DMS153 (cell line): ENCODE data around the gene ADAMTS2.

Experiments
- DNase-seq: peaks from one replicate; lab custom pipeline; 2025; lab: John Stamatoyannopoulos, UW

ADAMTS2 gene

DNA sequence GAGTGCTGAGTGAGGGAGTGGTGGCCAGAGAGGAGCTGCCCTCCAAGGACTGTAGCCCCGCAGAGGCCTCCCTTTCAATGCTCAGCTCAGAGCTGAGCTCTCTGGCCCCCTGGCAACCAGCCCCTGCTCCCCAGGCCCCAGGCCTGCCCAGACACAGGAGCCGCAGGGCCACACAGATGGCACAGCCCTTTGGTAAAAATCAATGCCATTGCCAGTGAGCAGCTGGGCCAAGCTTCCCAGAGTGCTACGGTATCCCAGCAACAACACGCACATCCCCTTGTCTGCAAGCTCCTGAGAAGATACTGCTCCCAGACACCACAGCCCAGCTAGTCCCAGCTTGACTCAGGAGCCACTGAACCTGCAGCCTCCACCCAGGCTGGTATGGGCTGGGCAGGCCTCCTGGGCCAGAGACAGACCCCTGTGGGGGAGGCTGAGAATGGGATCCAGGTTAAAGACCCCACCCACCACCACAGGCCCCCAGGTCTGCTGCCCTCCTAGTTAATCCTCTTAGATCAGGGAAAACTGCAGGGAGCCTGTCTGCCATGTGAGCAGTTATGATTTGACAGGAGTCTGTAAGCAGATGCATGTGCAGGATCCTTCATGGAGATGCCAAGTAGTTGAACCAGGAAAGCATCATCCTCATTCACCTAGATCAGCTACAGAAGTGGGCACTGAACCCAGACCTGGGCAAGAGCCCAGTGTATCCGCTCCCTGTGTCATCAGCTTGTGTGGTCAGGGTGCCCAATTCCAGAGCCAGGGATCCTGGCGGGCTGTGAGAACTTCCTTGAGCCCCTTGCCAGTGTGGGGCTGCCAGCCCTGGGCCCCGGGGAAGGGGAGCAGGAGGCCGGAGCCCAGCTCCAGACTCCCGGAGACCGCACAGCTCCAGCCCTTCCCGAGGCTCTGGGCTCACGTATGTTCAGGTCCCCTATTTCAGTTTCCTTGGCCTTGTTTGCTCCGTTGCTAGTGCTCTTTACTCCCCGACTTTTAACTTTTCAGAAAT is 26.7 kb upstream of the ADAMTS2 start:
- DNase-seq: no peak

DNA sequence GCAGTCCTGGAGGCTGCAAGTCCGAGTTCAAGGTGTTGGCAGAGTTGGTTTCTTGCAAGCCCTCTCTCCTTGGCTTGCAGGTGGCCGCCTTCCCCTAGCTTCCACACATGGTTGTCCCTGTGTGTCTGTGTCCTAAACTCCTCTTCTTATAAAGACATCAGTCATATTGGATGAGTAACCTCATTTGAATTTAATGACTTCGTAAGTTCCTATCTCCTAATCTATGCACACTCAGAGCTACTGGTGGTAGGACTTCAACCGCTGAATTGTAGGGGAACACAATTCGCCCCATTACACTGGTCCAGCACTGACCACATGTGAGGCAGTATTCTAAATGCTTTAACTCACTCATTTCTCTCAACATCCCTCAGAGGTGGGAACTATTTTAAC is 25.9 kb upstream of the ADAMTS2 start:
- no peak for DNase-seq

DNA sequence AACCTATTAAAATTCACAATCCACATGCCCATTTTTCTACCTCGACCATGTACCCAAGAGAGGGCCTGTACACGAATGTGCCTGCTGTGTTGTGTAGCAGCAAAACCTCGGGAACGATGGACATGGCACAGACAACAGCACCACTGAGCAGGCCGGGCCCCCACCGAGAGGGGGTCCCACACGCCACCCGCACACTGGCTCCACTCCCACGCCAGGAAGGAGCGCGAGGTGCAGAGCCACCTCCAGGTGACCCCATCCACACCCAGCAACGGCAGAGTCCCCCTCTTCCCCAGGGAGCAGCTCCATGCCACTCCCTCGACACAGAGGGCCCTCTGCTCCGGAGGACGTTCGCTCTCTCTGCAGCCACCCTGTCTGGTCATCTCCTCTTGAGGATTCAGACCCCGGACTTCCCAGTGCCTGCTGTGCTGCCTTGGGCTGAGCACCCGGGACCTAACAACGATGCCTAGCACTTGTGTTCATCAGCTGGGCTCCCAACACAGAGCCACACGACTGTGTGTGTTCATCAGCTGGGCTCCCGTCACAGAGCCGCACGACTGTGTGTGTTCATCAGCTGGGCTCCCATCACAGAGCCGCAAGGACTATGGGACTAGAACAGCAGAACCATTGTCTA is 25.3 kb upstream of the ADAMTS2 start:
- DNase-seq: no peak

DNA sequence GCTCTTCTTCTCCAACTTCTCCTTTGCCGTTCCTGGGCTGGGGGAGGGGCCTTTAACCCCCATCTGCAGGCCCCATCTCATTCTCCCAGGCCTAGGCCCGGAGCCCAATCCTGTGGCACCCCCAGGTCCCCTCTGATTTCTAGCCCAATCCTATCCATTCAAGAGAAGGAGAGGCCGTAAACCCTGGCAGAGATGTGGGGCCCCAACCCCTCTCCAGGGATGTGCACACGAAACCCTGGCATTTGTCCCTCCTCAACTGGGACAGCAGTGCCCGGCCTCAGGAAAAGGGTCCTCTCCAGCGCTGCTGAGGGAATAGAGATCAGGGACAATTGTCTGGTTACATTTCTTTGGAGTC is 24.2 kb upstream of the ADAMTS2 start:
- no peak for DNase-seq

DNA sequence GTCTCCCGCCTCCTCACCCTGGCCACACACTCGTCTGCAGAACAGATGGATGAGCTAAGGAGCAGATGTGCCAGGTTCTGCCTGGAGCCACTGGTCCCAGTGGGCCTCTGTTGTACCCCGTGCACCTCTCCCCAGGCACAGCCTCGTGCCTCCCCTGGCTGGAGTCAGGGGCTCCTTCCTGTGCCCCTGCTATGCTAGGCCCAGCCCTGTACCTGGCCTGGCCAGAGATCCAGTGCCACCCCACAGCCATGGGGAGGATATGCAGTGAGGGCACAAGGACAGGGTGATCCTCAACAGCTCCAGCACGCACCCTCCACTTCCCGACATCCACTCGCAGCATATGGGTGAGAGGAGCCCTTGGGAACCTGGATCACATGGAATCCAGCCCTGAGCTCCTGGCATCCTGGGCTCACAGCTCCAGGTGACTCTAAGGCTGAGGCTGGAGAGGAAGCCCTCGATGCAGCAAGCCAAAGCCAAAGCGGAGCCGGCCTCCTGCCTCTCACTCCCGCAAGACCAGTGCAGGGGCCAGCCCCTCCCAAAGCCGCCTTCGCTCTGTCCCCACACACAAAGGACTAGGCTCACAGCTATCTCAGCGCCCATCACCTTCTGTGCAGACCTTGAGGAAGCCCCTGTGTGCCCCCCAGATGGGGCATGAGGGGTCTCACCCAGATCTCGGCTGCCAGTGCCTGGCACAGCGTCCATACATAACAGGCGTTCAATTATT is 23.7 kb upstream of the ADAMTS2 start:
- DNase-seq: no peak

DNA sequence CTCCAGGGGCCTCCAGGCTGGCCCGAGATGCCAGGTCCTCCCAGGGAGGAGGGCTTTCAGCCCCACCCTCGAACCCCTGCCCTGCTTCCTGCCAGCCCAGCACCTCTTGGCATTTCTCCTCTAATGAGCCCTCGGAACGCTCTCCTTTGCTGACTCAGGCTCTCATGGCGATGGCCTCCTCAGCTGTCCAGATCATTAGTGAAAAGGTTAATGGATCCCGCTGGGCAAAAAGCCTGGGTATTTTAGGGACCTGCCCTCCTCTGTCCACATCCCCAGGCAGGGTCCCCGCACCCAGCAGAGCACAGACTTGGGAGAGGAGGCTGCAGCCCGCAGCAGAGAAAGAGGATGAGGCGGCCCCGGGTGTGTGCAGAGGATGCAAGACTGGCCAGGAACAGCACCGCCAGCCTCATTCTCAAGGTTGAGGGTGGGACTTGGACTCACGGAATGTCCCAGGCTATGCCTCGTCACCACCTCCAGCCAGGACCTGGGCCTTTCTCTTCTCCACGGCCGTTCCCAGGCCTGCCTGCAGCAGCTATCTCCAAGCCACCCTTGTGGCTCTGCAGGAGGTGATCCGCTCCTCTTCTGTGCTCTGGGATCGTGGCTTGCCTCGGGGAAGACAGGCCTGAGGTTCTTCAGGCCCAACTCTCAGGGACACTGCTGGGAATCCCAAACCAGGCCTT is 23.0 kb upstream of the ADAMTS2 start:
- no peak for DNase-seq

DNA sequence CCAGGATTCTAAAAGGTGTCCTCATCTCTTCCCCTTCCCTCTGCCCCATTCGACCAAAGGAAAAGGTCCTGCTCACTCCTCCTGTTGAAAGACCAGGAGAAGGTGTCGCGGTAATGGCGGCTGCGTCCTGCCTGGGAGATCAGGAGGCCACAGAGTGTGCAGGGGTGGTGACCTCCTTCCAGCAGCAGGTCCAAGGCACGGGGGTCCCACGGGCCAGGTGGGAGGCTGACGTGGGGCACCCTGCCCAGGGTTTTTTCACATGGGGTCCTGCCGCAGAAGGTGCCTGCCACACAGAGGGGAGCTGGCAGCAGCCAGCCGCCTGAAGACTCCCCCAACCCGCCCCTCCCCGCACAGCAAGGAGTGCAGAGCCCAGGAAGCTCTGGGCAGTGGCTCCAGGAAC is 22.2 kb upstream of the ADAMTS2 start:
- DNase-seq: no peak

DNA sequence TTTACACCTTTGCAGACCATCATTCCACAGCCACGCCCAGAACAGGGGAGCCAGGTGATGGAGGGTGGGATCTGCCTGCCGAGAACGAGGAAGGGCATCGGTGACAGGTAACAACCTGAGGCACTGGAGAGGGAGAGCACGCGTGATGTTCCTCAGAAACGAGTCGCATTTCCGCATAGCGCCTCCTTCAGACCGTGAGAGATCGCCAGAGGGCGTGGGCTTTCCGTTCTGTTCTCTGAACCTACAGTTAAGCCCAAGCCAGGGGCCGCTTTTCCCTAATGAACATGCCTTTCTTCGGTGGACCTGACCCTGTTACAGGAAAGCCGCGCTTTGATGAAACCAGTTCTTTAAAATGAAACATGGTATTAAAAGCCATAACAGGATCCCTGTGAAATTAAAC is 17.1 kb upstream of the ADAMTS2 start:
- no peak for DNase-seq

DNA sequence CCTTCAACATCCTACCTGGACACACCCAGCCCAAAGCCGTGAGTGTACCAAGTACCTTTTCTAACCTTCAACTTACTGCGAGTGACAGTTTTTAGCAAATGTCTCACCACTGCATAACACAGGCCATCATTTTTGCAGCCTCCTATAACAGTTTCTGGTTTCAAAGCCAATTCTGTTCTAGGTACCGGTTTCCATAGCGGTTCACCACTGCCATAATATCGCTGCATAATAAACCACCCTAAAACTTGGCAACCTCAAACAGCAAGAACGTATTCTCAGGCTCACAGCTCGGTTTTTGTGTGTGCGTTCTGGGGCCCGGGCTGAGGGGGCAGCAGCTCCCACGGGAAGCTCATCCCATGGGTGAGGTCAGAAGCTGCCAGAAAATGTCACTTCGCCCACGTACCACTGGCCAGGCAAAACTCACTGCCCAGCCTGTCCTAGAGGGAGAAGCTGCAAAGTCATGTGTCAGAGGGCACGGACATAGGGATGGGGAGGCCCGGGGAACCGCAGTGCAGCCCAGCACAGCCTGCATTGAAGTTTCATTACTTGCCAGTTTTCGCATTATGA is 15.9 kb upstream of the ADAMTS2 start:
- DNase-seq: no peak

DNA sequence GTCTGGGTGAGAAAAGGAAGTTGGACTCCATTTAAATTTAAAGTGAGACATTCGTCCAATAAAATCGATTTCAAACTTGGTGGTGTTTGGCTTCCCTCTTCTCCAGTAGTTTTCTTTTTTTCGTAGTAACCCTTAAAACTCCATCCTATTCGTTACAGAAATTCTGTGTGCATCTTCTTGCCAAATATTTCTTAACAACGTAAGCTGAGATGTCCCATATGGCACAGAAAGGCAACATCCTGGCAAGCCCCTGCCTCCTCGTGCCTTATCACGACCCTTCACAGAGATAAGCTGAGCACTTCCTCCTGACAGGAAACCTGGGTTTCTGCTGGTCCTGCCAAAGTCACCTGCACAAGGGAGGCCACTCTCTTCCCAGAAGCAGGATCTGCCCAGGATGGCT is 11.8 kb upstream of the ADAMTS2 start:
- DNase-seq: no peak

DNA sequence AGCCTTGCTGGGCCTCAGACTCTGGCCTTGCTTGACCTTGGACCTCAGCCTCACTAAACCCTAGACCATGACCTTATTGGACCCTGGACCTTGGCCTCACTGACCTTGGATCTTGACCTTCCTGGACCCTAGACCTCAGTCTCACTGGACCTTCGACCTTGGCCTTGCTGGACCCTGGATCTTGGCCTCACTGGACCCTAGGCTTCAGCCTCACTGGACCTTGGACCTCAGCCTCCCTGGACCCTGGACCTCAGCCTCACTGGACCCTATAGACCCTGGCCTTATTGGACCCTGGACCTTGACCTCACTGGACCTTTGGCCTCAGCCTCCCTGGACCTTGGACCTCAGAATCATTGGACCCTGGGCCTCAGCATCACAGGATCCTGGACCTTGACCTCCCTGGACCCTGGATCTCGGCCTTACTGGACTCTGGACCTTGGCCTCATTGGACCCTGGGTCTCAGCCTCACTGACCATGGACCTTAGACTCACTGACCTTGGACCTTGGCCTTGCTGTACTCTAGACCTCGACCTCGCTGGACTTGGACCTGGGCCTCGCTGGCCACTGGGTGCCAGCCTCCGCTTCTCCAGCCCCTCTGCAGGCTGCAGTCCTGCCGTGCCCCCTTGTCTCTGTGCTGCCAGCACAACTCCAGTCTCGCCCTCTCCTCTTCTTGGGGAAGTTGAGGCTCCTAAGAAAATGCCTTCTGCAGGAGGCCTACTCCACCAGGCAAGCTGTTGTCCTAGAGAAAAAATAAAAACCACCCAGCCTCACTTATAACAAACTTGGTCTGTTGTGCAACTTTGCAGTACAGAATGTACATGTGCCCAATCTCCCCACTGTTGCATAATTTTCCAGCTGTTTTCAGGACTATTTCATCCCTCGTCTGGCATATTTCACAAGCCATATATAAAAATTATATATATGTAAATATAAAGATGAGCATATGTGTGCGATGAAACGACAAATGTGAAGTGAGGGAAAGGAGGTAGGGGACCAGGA is 11.0 kb upstream of the ADAMTS2 start:
- no peak for DNase-seq

DNA sequence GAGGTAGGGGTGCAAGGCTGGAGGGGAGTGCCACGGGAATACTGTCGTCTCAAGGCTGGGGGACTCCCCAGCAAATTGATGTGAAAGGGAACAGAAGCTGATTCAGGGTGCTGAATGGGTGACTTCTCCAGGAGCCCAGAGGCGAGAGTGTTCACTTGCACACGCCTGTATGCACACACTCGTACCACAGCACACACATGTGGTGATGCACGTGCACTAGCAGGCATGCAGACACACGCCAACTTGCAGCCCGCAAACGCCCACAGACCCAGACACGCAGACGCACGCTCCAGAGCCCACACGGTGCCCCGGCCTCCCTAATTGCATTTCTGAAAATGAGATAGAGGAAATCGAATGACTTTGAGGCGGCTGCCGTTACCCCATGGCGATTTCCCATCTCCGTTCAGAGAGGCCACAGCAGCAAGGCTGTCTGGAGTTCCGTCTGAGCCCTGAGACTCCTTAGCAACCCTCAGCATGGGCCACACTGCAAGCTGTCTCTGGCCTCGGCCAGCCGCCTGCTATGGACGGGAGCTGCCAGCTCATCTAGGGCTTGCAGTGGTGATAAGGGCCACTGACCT is 9.1 kb upstream of the ADAMTS2 start:
- DNase-seq: no peak

DNA sequence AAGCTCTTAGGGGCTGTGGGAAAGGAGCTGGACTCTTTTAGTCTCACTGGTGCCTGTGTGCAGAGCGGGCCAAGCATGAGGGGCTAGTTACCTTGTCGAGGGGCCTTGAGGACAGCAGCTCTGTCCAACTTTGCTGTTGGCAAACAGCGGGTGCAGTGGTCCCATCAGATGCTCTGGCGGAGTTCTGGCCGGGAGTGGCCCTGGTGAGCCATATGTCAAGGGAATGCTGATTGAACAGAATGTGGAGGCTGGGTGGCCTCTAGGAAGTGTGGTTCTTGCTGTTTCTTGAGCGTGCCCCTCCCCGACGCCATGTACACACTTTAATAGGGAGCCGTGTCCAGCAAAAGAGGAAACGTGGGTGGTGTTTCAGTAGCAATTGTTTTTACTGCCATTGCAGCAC is 3.6 kb upstream of the ADAMTS2 start:
- no peak for DNase-seq

DNA sequence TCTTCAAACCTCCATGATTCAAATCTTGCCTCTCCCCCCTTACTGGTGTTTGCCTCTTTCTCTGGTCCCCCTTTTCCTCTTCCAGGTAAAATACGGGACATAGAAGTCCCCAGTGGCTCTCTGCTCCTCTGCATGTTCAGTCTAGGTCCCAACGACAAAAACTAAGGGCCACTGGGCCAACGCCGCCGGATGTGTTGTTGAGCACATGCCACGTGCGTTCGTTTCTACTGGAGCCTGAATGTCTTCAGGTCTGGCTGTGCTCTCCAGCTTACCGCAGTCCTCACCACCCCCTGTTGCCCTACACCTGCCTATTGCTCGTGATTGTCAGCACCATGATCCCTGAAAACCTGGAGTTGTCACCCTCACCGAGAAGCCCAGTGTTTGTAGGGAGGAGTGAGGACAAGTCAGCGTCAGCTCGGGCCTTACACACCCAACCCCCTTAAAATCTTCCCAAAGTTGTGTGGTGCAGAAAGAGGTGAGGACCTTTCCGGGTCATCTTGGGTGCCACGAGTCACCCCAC is 2.8 kb upstream of the ADAMTS2 start:
- DNase-seq: no peak

DNA sequence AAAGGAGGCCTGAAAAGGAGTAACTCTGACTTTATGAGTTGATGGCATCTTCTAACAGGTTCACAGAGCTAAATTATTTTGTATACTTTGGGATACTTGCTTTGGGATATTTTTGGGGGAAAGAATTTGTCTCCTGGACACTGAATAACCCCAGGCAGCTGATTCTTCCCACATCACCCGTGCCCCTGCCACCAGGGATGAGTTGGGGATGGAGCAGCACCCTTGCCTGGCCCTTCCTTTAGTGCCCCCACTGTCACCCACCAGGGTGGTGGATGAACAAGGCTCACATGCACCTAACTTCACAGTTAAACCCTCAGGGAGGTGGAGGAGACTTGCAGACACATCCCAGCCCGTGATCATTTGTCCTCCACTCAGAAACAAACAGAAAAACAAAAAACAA is 2.3 kb upstream of the ADAMTS2 start:
- no peak for DNase-seq

DNA sequence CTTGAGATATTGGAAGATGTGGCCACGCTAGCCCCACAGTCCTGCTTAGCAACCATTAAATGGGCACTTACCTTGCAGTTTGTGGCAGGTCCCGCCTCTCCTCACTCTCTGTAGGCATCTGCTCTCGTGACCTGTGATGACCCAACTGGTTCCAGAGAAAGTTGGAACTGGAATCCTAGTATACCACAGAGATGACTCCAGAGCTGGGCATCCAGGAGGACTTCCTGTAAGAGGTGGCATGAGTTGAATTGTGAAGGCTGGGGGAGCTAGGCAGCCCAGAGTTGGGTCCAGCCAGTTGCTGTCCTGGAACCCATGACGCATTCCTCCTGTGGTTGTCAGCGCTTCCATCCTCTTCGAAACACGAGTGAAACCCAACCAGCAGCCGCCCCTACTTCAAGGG is 1.6 kb upstream of the ADAMTS2 start:
- no peak for DNase-seq

DNA sequence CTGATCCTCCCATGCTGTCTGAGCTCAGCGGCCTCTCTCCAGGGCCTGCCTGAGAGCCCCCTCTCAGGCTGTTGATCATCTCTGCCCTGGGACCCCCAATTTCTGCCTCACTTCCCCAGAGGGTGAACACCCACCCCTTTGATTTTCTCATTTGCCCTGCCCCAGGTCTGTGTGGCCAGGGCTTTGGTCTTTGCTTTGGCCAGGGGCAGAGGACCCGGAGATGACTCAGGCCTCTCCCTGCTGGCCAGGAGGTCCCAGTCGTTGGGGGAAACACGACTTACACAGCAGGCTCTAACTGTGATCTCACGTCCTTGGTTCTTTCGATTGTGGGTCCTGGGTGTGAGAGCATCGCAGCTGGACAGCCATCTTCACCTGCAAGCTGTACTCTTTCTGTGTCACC is 1.1 kb upstream of the ADAMTS2 start:
- DNase-seq: no peak

DNA sequence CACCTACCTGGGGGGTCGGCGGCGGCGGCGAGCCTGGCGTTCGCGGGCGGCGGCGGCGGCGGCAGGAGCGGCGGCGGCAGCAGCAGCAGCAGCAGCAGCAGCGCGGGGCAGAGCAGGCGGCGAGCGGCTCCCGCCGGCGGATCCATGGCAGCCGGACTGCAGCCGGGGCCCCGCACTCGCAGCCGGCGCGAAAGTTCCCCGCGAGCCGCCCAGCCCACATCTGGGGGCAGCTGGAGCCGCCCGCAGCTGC is 153 bp downstream of the ADAMTS2 start:
- no peak for DNase-seq

DNA sequence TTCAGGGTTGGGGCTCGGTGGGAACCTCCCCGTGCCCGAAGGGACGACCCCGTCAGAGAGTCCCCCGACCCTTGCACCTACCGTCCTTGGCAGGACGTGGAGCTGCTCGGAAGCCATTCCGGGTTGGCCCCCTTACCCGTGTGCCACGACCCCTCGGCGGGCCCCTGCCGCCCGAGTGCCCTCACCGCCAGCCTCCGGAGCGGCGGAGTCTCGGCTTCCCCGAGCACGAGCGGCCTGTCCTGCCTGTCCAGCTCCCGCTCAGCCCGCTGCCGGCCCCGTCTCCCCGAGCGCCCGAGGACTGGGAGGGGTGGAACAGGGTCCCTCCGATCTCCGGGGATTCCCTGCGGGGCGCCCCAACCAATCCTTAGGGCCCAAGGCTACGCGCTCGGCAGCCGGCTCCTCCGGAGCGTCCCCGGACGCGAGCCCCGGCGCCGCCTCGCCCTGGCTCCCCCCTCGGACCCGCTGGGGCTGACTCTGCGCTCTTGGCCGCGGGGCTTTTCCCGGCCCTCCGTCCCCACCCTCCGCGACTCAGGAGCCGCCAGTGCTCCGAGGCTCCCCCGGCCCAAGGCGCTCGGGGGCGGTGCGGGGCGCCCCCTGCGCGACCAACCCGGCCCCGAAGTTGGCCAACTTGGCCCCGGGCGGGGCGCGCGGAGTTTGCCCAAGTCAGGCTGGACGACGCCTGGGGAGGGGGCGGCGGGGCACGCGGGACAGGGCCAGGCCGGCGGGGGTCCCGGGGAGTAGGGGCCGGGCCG is 654 bp downstream of the ADAMTS2 start:
- no peak for DNase-seq
